NCI-H226 (cell line): ENCODE results near the gene ANGPTL4.
"Not testable (repeated sequence)": the region's sequence is repeated elsewhere in the genome, so short reads cannot be mapped to it uniquely, and the experiment has no call there.

Experiments
- DNase-seq: peaks from one replicate; pipeline ENCODE4 v3.0.0-alpha.2; 2015

Gene ANGPTL4

GRCh38 chr19:8363803-8364771 lies at the start of gene ANGPTL4:
Gene ANGPTL4, plus strand, starts transcription at chr19:8364155. Its CDS starts 167 bp downstream, at chr19:8364322.
- no peak for DNase-seq

GRCh38 chr19:8314981-8315640 lies 48.8 kb upstream of the ANGPTL4 start:
- DNase-seq = not testable (repeated sequence)

- no peak for DNase-seq
Observed at GRCh38 chr19:8316351-8317125, 47.4 kb upstream of the ANGPTL4 start.

GRCh38 chr19:8318835-8319234 lies 45.1 kb upstream of the ANGPTL4 start:
- not testable (repeated sequence) for DNase-seq

- DNase-seq = no peak
Observed at GRCh38 chr19:8319807-8320520, 44.0 kb upstream of the ANGPTL4 start.

- DNase-seq = no peak
Observed at GRCh38 chr19:8320564-8321066, 43.3 kb upstream of the ANGPTL4 start.

- DNase-seq = peak; percentile 86
Observed at GRCh38 chr19:8321067-8321985, 42.6 kb upstream of the ANGPTL4 start, which contains the start of the genes NDUFA7 and RPS28. Gene NDUFA7, minus strand, starts transcription at chr19:8321375. Its CDS starts 17 bp downstream, at chr19:8321358. Gene RPS28, plus strand, starts transcription at chr19:8321496. Its CDS starts 35 bp downstream, at chr19:8321531.

- DNase-seq = no peak
Observed at GRCh38 chr19:8321986-8322637, 41.8 kb upstream of the ANGPTL4 start.

GRCh38 chr19:8322638-8322997 lies 41.3 kb upstream of the ANGPTL4 start:
- DNase-seq = no peak

- DNase-seq = no peak
Observed at GRCh38 chr19:8323781-8324185, 40.2 kb upstream of the ANGPTL4 start.

GRCh38 chr19:8324186-8325050 lies 39.5 kb upstream of the ANGPTL4 start:
- no peak for DNase-seq

- DNase-seq = no peak
Observed at GRCh38 chr19:8325454-8325853, 38.5 kb upstream of the ANGPTL4 start.

- DNase-seq = no peak
Observed at GRCh38 chr19:8329996-8330395, 34.0 kb upstream of the ANGPTL4 start.

- no peak for DNase-seq
Observed at GRCh38 chr19:8331263-8331845, 32.6 kb upstream of the ANGPTL4 start.

- DNase-seq = no peak
Observed at GRCh38 chr19:8332976-8333766, 30.8 kb upstream of the ANGPTL4 start.

GRCh38 chr19:8333767-8334457 lies 30.0 kb upstream of the ANGPTL4 start:
- DNase-seq = no peak
